ENCODE results near the gene SH3PXD2B. TPM values are rescaled to one million over a fixed set of nuclear protein-coding genes. Genes with fewer than 3 reads are reported as not detected.
"Not testable (repeated sequence)": the region's sequence is repeated elsewhere in the genome, so short reads cannot be mapped to it uniquely, and the experiment has no call there.

Gene SH3PXD2B
- polyA plus RNA-seq, 3 donors: 0.19 to 0.77 (median 0.31) TPM

- no peak for TF ChIP-seq CTCF (IDR thresholded peaks at IDR 0.05)
- peaks cover 21 to 27% (median 24%) of the 10 kb centered on the region in 3 donors for H3K27me3 Mint-ChIP-seq (ENCODE audit: low read depth in 3 of 3)
- intact Hi-C loops (cut with micrococcal nuclease): no loop called here
- H3K9me3 Mint-ChIP-seq: peaks cover 0 to 15% (median 9%) of the 10 kb centered on the region in 7 donors
- H3K27me3 ChIP-seq (ENCODE audit: control insufficient read depth in 2 of 2, insufficient read depth in 2 of 2, low read length in 2 of 2): peaks cover 0 to 10% of the 10 kb centered on the region in 2 donors
- peaks cover 5 to 7% of the 10 kb centered on the region in 2 donors for H3K9me3 ChIP-seq (replicated peaks in 1 of 2; ENCODE audit: control insufficient read depth in 1 of 2, insufficient read depth in 1 of 2, low read length in 2 of 2)
- no peak overlapping the region for H3K4me3 ChIP-seq (replicated peaks in 1 of 3; ENCODE audit: low read depth in 2 of 3, low read length in 3 of 3)
- peak overlapping the region in 1 of 2 donors; percentile 24 for H3K4me3 Mint-ChIP-seq
- no peaks in the 10 kb centered on the region for H4K20me1 ChIP-seq (ENCODE audit: insufficient read depth, low read length)
- H3K36me3 Mint-ChIP-seq: no peaks in the 10 kb centered on the region
- no peak for DNase-seq
- H3K4me1 ChIP-seq (ENCODE audit: control insufficient read depth in 1 of 2, insufficient read depth in 2 of 2, low read length in 2 of 2): no peaks in the 10 kb centered on the region
- no peaks in the 10 kb centered on the region for H3K36me3 ChIP-seq (replicated peaks in 1 of 2; ENCODE audit: control insufficient read depth in 1 of 2, insufficient read depth in 2 of 2, low read length in 2 of 2)
- H2AFZ ChIP-seq (ENCODE audit: insufficient read depth, low read depth, low read length, poor library complexity, severe bottlenecking): no peak overlapping the region
- no peak overlapping the region for H3K27ac Mint-ChIP-seq
- no peaks in the 10 kb centered on the region for H3K79me2 ChIP-seq (ENCODE audit: insufficient read depth, low read length)
- H3K4me2 ChIP-seq (replicated peaks; ENCODE audit: extremely low read depth, low read length, poor library complexity, severe bottlenecking): no peak overlapping the region
- no peak overlapping the region for H3K27ac ChIP-seq (ENCODE audit: low read depth in 1 of 2, low read length in 2 of 2)
- no peaks in the 10 kb centered on the region for H3K4me1 Mint-ChIP-seq
- H3K9ac ChIP-seq (ENCODE audit: insufficient read depth, low read length, poor library complexity, severe bottlenecking): no peak overlapping the region
- 91% methylated on average over 7 of the region's 13 CpGs for WGBS (ENCODE audit: insufficient coverage)
These were observed 51.7 kb downstream of the SH3PXD2B start for GRCh38 chr5:172402531-172403188.

- Mint-ChIP-seq H3K27me3 (ENCODE audit: low read depth in 3 of 3) (peaks cover 16 to 22% (median 18%) of the 10 kb centered on the region in 3 donors), H3K4me3 (peak overlapping the region in 1 of 2 donors; percentile 24), H3K9me3 (peaks cover 5 to 22% (median 14%) of the 10 kb centered on the region in 7 donors)
- intact Hi-C loops (cut with micrococcal nuclease); DNase-seq; H3K27ac ChIP-seq (ENCODE audit: low read depth in 1 of 2, low read length in 2 of 2); H3K4me1 ChIP-seq (ENCODE audit: control insufficient read depth in 1 of 2, insufficient read depth in 2 of 2, low read length in 2 of 2); H4K20me1 ChIP-seq (ENCODE audit: insufficient read depth, low read length); H3K4me2 ChIP-seq (replicated peaks; ENCODE audit: extremely low read depth, low read length, poor library complexity, severe bottlenecking); H3K4me3 ChIP-seq (replicated peaks in 1 of 3; ENCODE audit: low read depth in 2 of 3, low read length in 3 of 3); H3K4me1 Mint-ChIP-seq; H3K27ac Mint-ChIP-seq; H3K36me3 ChIP-seq (replicated peaks in 1 of 2; ENCODE audit: control insufficient read depth in 1 of 2, insufficient read depth in 2 of 2, low read length in 2 of 2); H3K36me3 Mint-ChIP-seq; H3K27me3 ChIP-seq (ENCODE audit: control insufficient read depth in 2 of 2, insufficient read depth in 2 of 2, low read length in 2 of 2); H2AFZ ChIP-seq (ENCODE audit: insufficient read depth, low read depth, low read length, poor library complexity, severe bottlenecking); H3K9ac ChIP-seq (ENCODE audit: insufficient read depth, low read length, poor library complexity, severe bottlenecking); H3K79me2 ChIP-seq (ENCODE audit: insufficient read depth, low read length): not testable (repeated sequence)
- 92% methylated on average over 2 of the region's 6 CpGs for WGBS (ENCODE audit: insufficient coverage)
- H3K9me3 ChIP-seq (replicated peaks in 1 of 2; ENCODE audit: control insufficient read depth in 1 of 2, insufficient read depth in 1 of 2, low read length in 2 of 2): peaks cover 5 to 13% of the 10 kb centered on the region in 2 donors
These were observed 52.3 kb downstream of the SH3PXD2B start for GRCh38 chr5:172402031-172402430.

All from CD14-positive monocyte (primary cell).